Ishikawa (cell line): ENCODE results near the gene TRAPPC3L.

Experiments
- CEBPB ChIP-seq: IDR thresholded peaks from 2 replicates; pipeline ENCODE4 v1.6.1; 2012
- CREB1 ChIP-seq: IDR thresholded peaks from 2 replicates; pipeline ENCODE4 v1.6.1; 2012; ENCODE audit warnings: low read depth
- EGR1 ChIP-seq: IDR thresholded peaks from 2 replicates; pipeline ENCODE4 v1.6.1; 2012
- EP300 ChIP-seq: IDR thresholded peaks from 2 replicates; pipeline ENCODE4 v1.6.1; 2012; ENCODE audit warnings: borderline replicate concordance
- FOXM1 ChIP-seq: IDR thresholded peaks from 2 replicates; pipeline ENCODE4 v1.6.1; 2012; ENCODE audit warnings: low read depth, borderline replicate concordance
- MAX ChIP-seq: IDR thresholded peaks from 2 replicates; pipeline ENCODE4 v1.6.1; 2012
- NFIC ChIP-seq: IDR thresholded peaks from 2 replicates; pipeline ENCODE4 v1.6.1; 2012
- RAD21 ChIP-seq: IDR thresholded peaks from 2 replicates; pipeline ENCODE4 v1.6.1; 2012; ENCODE audit warnings: low read depth
- REST ChIP-seq: IDR thresholded peaks from 2 replicates; pipeline ENCODE4 v1.6.1; 2012; ENCODE audit warnings: low read depth, mild to moderate bottlenecking
- TAF1 ChIP-seq: IDR thresholded peaks from 2 replicates; pipeline ENCODE4 v1.6.1; 2012; ENCODE audit warnings: low read depth, mild to moderate bottlenecking
- TCF12 ChIP-seq: IDR thresholded peaks from 2 replicates; pipeline ENCODE4 v1.6.1; 2012; ENCODE audit warnings: low read depth
- TEAD4 ChIP-seq: IDR thresholded peaks from 2 replicates; pipeline ENCODE4 v1.6.1; 2012
- USF1 ChIP-seq: IDR thresholded peaks from 2 replicates; pipeline ENCODE4 v1.6.1; 2012
- YY1 ChIP-seq: IDR thresholded peaks from 2 replicates; pipeline ENCODE4 v1.6.1; 2012; ENCODE audit warnings: low read depth
- ZBTB7A ChIP-seq: IDR thresholded peaks from 2 replicates; pipeline ENCODE4 v1.6.1; 2012; ENCODE audit warnings: low read depth

TRAPPC3L gene

GRCh38 chr6:116545651-116546050 is at the start of gene TRAPPC3L:
Gene TRAPPC3L, minus strand, starts transcription at chr6:116545684. Its CDS starts 170 bp downstream, at chr6:116545514.
- TF ChIP-seq CREB1 (no peak), RAD21 (no peak), TAF1 (no peak), USF1 (no peak), EP300 (no peak), TEAD4 (no peak), REST (no peak), TCF12 (no peak), YY1 (no peak), EGR1 (no peak), ZBTB7A (no peak), MAX (no peak), NFIC (no peak), FOXM1 (no peak)

- TF ChIP-seq TCF12 (no peak), NFIC (no peak), TAF1 (no peak), YY1 (no peak), REST (no peak)
Observed at GRCh38 chr6:116595247-116595646, 49.8 kb upstream of the TRAPPC3L start.

- TF ChIP-seq REST (no peak), TAF1 (no peak), RAD21 (no peak), MAX (no peak), TCF12 (no peak), USF1 (no peak), CREB1 (no peak), ZBTB7A (no peak), EP300 (no peak), EGR1 (no peak), NFIC (no peak), CEBPB (no peak), TEAD4 (no peak), YY1 (no peak), FOXM1 (no peak)
Observed at GRCh38 chr6:116586738-116587137, 41.3 kb upstream of the TRAPPC3L start.

GRCh38 chr6:116586276-116586675 is 40.8 kb upstream of the TRAPPC3L start:
- TF ChIP-seq REST (no peak), NFIC (no peak), YY1 (no peak)
